ENCODE data around the gene PHLDA2.

GRCh38 chr11:2927121-2927800 is 2.0 kb downstream of the PHLDA2 start:
- TF ChIP-seq CTCF (IDR thresholded peaks at IDR 0.05; ENCODE audit: low read depth, low read length, poor library complexity, severe bottlenecking) (no peak), EZH2phosphoT487 (IDR thresholded peaks at IDR 0.05; ENCODE audit: borderline replicate concordance, low read length) (no peak)

Measured in DOHH2 (cell line).